Neural progenitor cell (in vitro differentiated cells): ENCODE measurements around the gene ADH7. TPM values are rescaled to one million over a fixed set of nuclear protein-coding genes. Genes with fewer than 3 reads are reported as not detected.
A peak's percentile ranks its signal among the peaks of the same experiment; 100 is the strongest.

Experiments
- DNase-seq: peaks from one replicate; pipeline ENCODE4 v3.0.0-alpha.2; 2016; ENCODE audit warnings: low spot score
- H2AFZ ChIP-seq: fragments of 200-600 bp; sonication (generic); replicated peaks from 2 replicates; pipeline ENCODE4 v1.6.1; 2016; ENCODE audit warnings: antibody characterized with exemption
- H3F3A ChIP-seq: fragments of 200-600 bp; sonication (generic); 2 replicates; pipeline ENCODE4 v1.6.1; 2016; ENCODE audit warnings: antibody characterized with exemption, low read depth
- H3K27ac ChIP-seq: fragments of 200-600 bp; sonication (generic); 2 replicates; pipeline ENCODE4 v1.5.1; 2016; ENCODE audit warnings: mild to moderate bottlenecking
- H3K27me3 ChIP-seq: fragments of 200-600 bp; sonication (generic); 2 replicates; pipeline ENCODE4 v1.6.1; 2016; ENCODE audit warnings: mild to moderate bottlenecking, moderate library complexity
- H3K36me3 ChIP-seq: fragments of 200-600 bp; sonication (generic); 2 replicates; pipeline ENCODE4 v1.5.1; 2016
- H3K4me1 ChIP-seq: fragments of 200-600 bp; sonication (generic); 2 replicates; pipeline ENCODE4 v1.6.1; 2016; ENCODE audit warnings: mixed run types
- H3K4me2 ChIP-seq: fragments of 200-600 bp; sonication (generic); 2 replicates; pipeline ENCODE4 v1.6.1; 2016
- H3K4me3 ChIP-seq: fragments of 200-600 bp; sonication (generic); 2 replicates; pipeline ENCODE4 v1.5.1; 2016
- H3K79me2 ChIP-seq: fragments of 200-600 bp; sonication (generic); 2 replicates; pipeline ENCODE4 v1.6.1; 2016; ENCODE audit warnings: low read depth
- H3K9ac ChIP-seq: fragments of 200-600 bp; sonication (generic); 2 replicates; pipeline ENCODE4 v1.6.1; 2016
- H3K9me3 ChIP-seq: fragments of 200-600 bp; sonication (generic); 2 replicates; pipeline ENCODE4 v1.5.1; 2016; ENCODE audit warnings: low read depth
- H4K20me1 ChIP-seq: fragments of 200-600 bp; sonication (generic); 2 replicates; pipeline ENCODE4 v1.6.1; 2016; ENCODE audit warnings: low read depth
- H3K27ac Mint-ChIP-seq: 3 replicates; pipeline ENCODE4 v1.8.0; 2021; ENCODE audit warnings: mixed read lengths
- H3K27me3 Mint-ChIP-seq: 2 replicates; pipeline ENCODE4 v1.8.0; 2022; ENCODE audit warnings: low read depth, mild to moderate bottlenecking, inconsistent platforms, moderate library complexity, mixed read lengths; ENCODE audit not compliant: insufficient read depth
- H3K36me3 Mint-ChIP-seq: 3 replicates; pipeline ENCODE4 v1.8.0; 2021; ENCODE audit warnings: mixed read lengths
- H3K4me1 Mint-ChIP-seq: 3 replicates; pipeline ENCODE4 v1.8.0; 2021; ENCODE audit warnings: mixed read lengths
- H3K4me3 Mint-ChIP-seq: 3 replicates; pipeline ENCODE4 v1.8.0; 2021; ENCODE audit warnings: mild to moderate bottlenecking, moderate library complexity, mixed read lengths
- H3K9me3 Mint-ChIP-seq: 3 replicates; pipeline ENCODE4 v1.8.0; 2020; ENCODE audit warnings: mixed read lengths
- CTCF ChIP-seq: fragments of 200-600 bp; sonication (generic); IDR thresholded peaks from 2 replicates; pipeline ENCODE4 v1.5.1; 2017; ENCODE audit warnings: antibody characterized with exemption, mild to moderate bottlenecking
- EZH2 ChIP-seq: fragments of 200-600 bp; sonication (generic); IDR thresholded peaks from 2 replicates; pipeline ENCODE4 v1.6.1; 2017; ENCODE audit warnings: antibody characterized with exemption, mild to moderate bottlenecking, moderate library complexity
- EZH2phosphoT487 ChIP-seq: fragments of 200-600 bp; sonication (generic); IDR thresholded peaks from 2 replicates; pipeline ENCODE4 v1.6.1; 2017; ENCODE audit warnings: antibody characterized with exemption
- total RNA-seq: library from RNA; depleted of rRNA; stranded (reverse); fragments of >200 nt; gene quantifications from 2 replicates; pipeline ENCODE4 v1.2.3, GENCODE V29; 2015; ENCODE audit warnings: low replicate concordance

The ADH7 gene
- total RNA-seq, 1 donor from 2014 or later: not detected

GRCh38 chr4:99471896-99472295 lies 36.8 kb upstream of the ADH7 start:
- Histone ChIP-seq H3K4me2 (no peak overlapping the region), H3K4me1 (no peaks in the 10 kb centered on the region), H3K9me3 (no peaks in the 10 kb centered on the region), H4K20me1 (no peaks in the 10 kb centered on the region), H3F3A (no peaks in the 10 kb centered on the region), H3K79me2 (no peaks in the 10 kb centered on the region), H2AFZ (no peak overlapping the region), H3K36me3 (no peaks in the 10 kb centered on the region), H3K4me3 (no peak overlapping the region), H3K27me3 (no peaks in the 10 kb centered on the region), H3K9ac (no peak overlapping the region), H3K27ac (no peak overlapping the region)
- Mint-ChIP-seq H3K27ac (no peak overlapping the region), H3K4me3 (no peak overlapping the region), H3K9me3 (no peaks in the 10 kb centered on the region), H3K4me1 (peaks cover 14% of the 10 kb centered on the region), H3K27me3 (no peaks in the 10 kb centered on the region), H3K36me3 (no peaks in the 10 kb centered on the region)
- TF ChIP-seq CTCF (no peak), EZH2phosphoT487 (no peak)
- no peak for DNase-seq

GRCh38 chr4:99471349-99471748 lies 36.2 kb upstream of the ADH7 start:
- H3K27ac Mint-ChIP-seq: no peak overlapping the region
- no peaks in the 10 kb centered on the region for H3K27me3 ChIP-seq
- H3K4me3 ChIP-seq: no peak overlapping the region
- H3K79me2 ChIP-seq: no peaks in the 10 kb centered on the region
- H2AFZ ChIP-seq: no peak overlapping the region
- H3F3A ChIP-seq: no peaks in the 10 kb centered on the region
- no peaks in the 10 kb centered on the region for H4K20me1 ChIP-seq
- H3K4me3 Mint-ChIP-seq: no peak overlapping the region
- peaks cover 14% of the 10 kb centered on the region for H3K4me1 Mint-ChIP-seq
- H3K27ac ChIP-seq: no peak overlapping the region
- H3K36me3 ChIP-seq: no peaks in the 10 kb centered on the region
- no peaks in the 10 kb centered on the region for H3K9me3 ChIP-seq
- TF ChIP-seq EZH2 (no peak), EZH2phosphoT487 (no peak), CTCF (no peak)
- H3K9ac ChIP-seq: no peak overlapping the region
- no peaks in the 10 kb centered on the region for H3K4me1 ChIP-seq
- H3K4me2 ChIP-seq: no peak overlapping the region
- no peak for DNase-seq
- H3K9me3 Mint-ChIP-seq: no peaks in the 10 kb centered on the region
- H3K36me3 Mint-ChIP-seq: no peaks in the 10 kb centered on the region
- H3K27me3 Mint-ChIP-seq: no peaks in the 10 kb centered on the region

GRCh38 chr4:99468889-99469288 lies 33.7 kb upstream of the ADH7 start:
- Mint-ChIP-seq H3K4me3 (no peak overlapping the region), H3K4me1 (peaks cover 14% of the 10 kb centered on the region), H3K36me3 (no peaks in the 10 kb centered on the region), H3K27ac (no peak overlapping the region), H3K27me3 (peaks cover 2% of the 10 kb centered on the region), H3K9me3 (no peaks in the 10 kb centered on the region)
- Histone ChIP-seq H4K20me1 (no peaks in the 10 kb centered on the region), H3K4me3 (no peak overlapping the region), H3K27ac (no peak overlapping the region), H3K4me1 (no peaks in the 10 kb centered on the region), H3K36me3 (no peaks in the 10 kb centered on the region), H3K9ac (no peak overlapping the region), H3K9me3 (no peaks in the 10 kb centered on the region), H3K27me3 (no peaks in the 10 kb centered on the region), H3K79me2 (no peaks in the 10 kb centered on the region), H2AFZ (no peak overlapping the region), H3F3A (no peaks in the 10 kb centered on the region), H3K4me2 (no peak overlapping the region)
- DNase-seq: no peak
- TF ChIP-seq EZH2: no peak

GRCh38 chr4:99467887-99468286 lies 32.7 kb upstream of the ADH7 start:
- no peaks in the 10 kb centered on the region for H4K20me1 ChIP-seq
- H3K9me3 ChIP-seq: no peaks in the 10 kb centered on the region
- no peak overlapping the region for H3K27ac ChIP-seq
- DNase-seq: no peak
- H2AFZ ChIP-seq: no peak overlapping the region
- TF ChIP-seq EZH2 (no peak), EZH2phosphoT487 (no peak), CTCF (no peak)
- no peaks in the 10 kb centered on the region for H3K9me3 Mint-ChIP-seq
- H3K4me3 ChIP-seq: no peak overlapping the region
- H3F3A ChIP-seq: no peaks in the 10 kb centered on the region
- no peak overlapping the region for H3K9ac ChIP-seq
- no peaks in the 10 kb centered on the region for H3K36me3 Mint-ChIP-seq
- no peaks in the 10 kb centered on the region for H3K79me2 ChIP-seq
- H3K4me2 ChIP-seq: no peak overlapping the region
- H3K4me1 Mint-ChIP-seq: peaks cover 14% of the 10 kb centered on the region
- no peaks in the 10 kb centered on the region for H3K27me3 ChIP-seq
- peak overlapping the region; percentile 93 for H3K27ac Mint-ChIP-seq
- peak overlapping the region; percentile 31 for H3K4me3 Mint-ChIP-seq
- no peaks in the 10 kb centered on the region for H3K4me1 ChIP-seq
- H3K36me3 ChIP-seq: no peaks in the 10 kb centered on the region
- peaks cover 4% of the 10 kb centered on the region for H3K27me3 Mint-ChIP-seq
